ENCODE measurements around the gene SMARCD3.

DNA sequence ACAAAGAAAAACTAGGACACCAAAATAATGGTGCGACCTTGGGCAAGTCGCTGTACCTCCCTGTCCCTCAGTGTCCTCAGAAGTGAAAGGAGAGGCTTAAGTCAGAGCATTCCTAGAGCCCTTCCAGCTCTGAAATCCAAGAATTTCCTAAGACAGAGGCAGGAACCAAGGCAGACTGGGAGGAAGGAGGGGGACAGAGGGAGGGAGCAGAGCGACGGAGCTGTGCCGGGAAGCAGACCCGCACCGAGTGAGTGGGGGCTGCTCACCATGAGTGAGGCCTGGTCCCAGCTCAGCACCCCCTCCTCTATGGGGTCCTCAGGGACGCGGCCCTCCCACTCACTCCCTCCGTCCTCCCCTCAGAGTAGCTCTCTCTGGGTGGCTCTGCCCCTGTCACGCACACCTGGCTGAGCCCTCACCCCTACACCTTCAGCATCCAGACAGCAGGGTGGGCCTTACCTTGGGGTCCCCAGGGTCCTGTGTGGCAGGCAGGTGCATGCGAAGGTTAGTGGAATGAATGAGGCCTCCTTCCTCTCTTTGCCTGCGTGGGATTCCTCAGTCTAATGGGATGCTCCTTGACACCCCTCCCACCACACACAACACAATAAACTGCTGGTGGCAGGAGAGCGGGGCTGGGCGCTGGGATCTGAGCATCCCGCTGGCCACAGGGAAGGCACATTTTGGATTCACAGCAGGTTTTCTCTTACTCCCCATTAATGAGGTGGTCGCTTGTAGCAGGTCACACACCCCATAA, 4.6 kb upstream of the SMARCD3 start:
- TF ChIP-seq CTCF (IDR thresholded peaks at IDR 0.05) (no peak), POLR2AphosphoS5 (IDR thresholded peaks at IDR 0.05) (no peak)
